NCI-H226 (cell line): ENCODE data around the gene ZBTB21.

Experiments used
- DNase-seq: peaks from one replicate; pipeline ENCODE4 v3.0.0-alpha.2; 2015

ZBTB21 gene

DNA sequence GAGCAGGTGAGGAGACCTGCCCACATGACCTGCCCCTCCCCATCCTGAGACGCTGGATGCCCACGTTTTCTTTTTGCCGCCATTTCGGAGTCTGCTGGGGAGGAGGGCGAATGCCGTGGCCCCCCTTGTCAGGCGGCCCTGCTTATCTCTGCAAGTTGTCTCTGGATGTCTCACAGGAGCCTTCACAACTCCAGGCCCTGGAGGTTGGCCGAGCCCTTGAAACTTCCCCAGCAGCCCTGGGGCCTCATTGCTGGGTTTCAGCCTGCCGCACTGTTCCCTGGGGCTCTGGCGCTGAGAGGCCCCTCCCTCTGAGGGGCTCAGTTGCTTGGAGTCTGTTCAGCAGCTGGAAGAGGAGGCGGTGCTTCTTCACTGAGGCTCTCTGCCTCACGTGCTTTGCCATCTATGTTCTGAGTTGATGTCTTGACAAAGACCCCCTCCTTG lies 29.8 kb upstream of the ZBTB21 start:
- DNase-seq = peak; percentile 53

DNA sequence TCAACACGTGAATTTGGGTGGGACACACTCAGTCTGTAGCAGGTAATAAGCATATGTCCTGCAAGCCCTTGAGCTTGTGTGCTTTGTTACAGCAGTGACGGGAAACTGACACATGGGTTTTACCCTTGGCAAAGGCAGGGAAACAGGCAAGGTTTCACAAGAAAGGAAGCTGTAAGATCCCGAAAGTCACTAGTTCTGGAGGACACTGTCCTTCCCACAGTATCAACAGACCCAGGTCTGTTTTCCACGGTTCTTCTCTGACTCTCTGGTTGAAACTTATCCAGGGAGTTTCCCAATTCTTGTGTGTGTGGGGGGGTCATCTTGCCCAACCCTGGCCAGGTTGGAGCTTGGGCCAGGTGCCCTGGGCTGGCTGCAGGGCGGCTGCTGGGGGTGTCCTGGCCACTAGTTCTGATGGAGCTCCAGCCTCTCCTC lies 29.3 kb upstream of the ZBTB21 start:
- peak; percentile 44 for DNase-seq

DNA sequence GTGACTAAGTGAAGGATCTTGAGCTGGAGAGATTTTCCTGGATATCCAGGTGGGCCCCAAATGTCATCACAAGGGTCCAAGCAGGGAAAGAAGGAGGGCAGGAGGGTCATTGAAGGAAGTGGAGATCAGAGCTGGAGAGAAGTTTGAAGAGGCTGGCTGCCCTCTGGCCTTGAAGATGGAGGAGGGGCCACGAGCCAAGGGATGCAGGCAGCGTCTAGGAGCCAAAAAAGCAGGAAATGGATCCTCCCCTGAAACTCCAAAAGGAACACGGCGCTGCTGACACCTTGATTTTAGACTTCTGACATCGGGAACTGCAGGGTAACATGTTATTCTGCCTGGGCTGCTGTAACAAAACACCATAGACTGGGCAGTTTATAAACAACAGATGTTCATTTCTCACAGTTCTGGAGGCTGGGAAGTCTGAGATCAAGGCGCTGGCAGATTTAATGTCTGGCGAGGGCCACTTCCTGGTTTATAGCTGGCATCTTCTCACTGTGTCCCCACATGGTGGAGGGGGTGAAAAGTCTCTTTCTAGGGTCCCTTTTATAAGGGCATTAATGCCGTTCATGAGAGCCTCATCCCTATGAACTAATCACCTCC lies 28.8 kb upstream of the ZBTB21 start:
- DNase-seq = no peak

- DNase-seq = no peak
These were observed 28.2 kb upstream of the ZBTB21 start for GRCh38 chr21:42038393-42038792.

- DNase-seq = no peak
These were observed 27.8 kb upstream of the ZBTB21 start for GRCh38 chr21:42037943-42038342.

DNA sequence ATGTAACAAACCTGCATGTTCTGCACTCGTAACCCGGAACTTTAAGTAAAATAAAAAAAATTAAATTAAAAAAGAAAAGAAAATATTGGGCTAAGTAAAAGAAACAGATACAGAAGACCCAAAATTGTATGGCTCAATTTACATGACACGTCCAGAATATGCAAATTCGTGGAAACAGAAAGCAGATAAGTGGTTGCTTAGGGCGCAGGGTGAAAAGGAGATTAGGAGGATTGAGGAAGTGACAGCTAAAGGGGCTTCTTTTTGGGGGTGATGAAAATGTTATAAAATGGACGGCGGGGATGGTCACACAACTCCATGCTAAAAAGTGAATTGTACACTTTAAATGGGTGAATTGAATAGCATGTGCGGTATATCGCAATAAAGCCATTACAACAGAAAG lies 27.4 kb upstream of the ZBTB21 start:
- DNase-seq = no peak

DNA sequence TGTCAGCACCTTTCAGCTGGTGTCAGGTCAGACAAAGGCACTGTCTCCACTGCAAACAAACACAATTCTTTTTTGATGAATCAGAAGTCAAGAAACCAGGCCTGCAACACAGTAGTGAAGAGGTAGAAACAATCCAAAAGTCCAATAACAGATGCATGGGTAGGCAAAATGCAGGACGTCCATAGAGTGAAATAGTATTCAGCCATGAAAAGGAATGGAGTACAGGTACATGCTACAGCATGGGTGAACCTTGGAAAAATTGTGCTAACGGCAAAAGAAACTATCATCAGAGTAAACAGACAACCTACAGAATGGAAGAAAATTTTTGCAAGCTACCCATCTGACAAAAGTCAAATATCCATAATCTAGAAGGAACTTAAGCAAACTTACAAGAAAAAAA lies 26.2 kb upstream of the ZBTB21 start:
- DNase-seq = no peak

- no peak for DNase-seq
These were observed 22.8 kb upstream of the ZBTB21 start for GRCh38 chr21:42032968-42033367.

GRCh38 chr21:42032266-42032665 lies 22.1 kb upstream of the ZBTB21 start:
- no peak for DNase-seq

DNA sequence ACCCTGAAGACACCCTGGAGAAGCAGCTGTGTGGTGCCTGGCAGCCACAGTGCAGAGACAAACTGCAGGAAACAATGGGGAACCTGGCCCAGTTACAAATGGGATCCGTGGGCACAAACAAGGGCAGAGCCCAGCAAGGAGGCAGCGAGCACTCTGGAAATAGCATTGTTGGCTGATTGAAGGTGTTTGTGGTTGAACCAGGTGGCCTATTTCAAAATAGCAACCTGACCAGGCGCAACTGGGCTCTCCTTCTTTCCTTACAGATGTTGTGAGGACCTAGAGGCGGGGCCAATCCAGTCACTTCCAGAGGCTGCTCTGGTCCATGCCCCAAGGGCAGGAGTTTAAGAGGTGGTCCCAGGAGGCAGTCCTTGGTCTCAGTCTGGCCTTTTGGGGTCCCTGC lies 21.7 kb upstream of the ZBTB21 start:
- DNase-seq = no peak

- no peak for DNase-seq
These were observed 21.1 kb upstream of the ZBTB21 start for GRCh38 chr21:42031241-42031640.

GRCh38 chr21:42030311-42030710 lies 20.2 kb upstream of the ZBTB21 start:
- no peak for DNase-seq

DNA sequence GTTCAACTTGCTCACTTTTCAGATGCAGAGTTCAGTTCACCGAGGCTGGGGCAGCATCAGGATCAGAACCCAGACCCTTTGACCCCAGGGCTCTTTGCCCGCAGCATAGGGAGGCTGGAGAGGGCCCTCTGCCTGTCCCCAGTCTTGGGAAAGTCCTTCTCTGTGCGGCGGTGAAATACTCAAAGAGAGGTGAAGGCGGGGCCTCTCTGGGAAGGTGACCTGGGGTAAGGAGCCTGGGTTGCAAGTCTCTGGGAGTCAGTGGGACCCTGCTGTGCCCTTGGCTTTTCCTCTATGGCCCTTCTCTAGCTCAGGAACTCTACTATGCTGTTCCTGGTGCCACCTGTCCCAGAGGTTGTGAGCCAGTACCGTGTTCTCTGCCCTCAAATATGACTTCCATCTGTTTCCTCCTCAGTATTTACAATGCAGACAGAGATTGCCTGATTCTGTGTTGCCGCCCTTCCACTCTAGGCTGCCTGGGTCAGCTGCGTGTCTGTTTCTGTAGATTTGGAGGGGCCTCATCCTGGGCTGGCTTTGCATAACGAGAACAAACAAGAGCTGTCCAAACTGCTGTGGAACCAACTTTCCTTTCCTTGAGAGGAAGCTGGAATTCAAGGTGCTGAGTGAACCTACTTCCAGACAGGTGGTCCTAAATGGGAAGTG lies 18.7 kb upstream of the ZBTB21 start:
- DNase-seq = no peak

DNA sequence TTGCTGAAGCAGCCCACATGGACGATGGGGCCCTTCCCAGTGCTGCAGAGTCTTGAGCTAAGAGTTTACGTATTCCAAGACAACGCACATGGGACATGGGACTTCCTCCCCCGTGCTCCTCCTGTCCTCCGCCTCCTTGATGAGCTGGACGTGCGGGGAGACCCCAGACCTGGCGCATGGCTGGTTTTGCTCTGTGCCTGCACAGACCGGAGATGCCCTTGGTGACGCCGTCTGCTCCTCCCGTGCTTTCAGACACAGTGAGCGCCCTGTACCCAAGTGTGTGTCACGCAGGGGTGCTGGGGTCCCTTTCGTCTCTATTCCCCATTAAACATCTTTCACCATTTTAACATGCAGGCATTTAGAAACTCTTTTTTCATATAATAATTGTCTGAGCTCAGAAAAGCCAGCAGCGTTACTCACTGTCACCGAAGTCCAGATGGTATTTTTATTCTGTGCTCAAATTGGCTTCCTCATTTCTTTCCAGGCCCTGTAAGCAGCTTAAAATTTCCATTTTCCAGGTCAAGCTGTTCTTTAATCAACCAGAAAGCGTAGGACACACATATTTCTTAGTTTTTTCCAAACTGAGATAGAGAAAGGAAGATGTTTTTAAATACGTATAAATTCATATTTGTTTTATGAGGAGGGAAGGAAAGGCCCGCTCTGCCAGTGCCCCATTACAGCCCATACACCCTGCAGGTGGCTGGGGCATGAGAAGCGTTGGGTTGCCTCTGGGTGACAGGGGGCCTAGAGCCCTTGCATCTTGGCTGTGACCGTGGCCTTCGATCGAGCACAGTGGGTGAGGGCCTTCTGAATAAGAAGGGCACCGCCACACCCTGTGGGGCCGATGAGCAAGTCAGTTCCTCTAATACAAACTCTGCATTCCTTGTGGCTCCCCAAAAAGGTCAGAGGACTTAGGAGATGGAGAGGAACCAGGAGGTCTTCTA lies 17.9 kb upstream of the ZBTB21 start:
- no peak for DNase-seq

DNA sequence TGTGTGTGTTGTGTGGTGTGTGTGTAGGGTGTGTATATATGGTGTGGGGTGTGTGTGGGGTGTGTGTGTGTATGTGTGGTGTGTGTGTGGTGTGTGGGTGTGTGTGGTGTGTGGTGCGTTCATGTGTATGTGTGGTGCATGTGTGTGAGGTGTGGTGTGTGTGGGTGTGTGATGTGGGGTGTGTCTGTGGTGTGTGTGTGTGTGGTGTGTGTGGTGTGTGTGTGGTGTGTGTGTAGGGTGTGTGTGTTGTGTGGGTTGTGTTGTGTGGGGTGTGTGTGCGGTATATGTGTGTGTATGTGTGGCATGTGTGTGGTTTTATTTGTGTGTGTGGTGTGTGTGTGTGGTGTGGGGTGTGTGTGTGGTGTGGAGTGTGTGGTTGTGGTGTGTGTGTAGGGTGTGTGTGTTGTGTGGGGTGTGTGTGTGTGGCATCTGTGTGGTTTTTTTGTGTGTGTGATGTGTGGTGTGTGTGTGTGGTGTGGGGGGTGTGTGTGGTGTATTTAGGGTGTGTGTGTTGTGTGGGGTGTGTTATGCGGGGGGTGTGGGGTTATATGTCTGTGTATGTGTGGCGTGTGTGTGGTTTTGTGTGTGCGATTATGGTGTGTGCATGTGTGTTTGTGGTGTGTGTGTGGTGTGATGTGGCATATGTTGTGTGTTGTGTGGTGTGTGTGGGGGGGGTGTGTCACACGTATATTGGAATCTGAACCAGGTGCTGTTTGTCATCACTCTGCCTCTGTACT lies 17.1 kb upstream of the ZBTB21 start:
- no peak for DNase-seq

DNA sequence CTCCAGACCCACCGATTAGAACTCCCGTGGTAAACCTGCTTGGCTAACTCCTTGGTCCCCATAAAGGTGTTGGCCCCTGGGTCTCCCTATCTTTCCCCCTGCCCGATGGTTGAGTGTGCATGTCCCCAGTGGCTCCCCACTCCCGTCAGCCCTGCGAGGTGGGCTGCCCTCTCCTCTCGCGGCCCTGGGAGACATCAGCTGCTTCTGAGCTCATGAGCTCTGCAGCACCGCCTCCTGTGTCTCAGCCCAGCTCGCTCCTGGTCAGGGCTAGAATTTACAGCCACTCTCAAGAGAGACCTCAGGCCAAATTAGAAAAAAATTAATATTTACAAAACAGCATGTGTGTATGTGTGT lies 15.9 kb upstream of the ZBTB21 start:
- DNase-seq = no peak

- no peak for DNase-seq
These were observed 15.4 kb upstream of the ZBTB21 start for GRCh38 chr21:42025376-42026081.

DNA sequence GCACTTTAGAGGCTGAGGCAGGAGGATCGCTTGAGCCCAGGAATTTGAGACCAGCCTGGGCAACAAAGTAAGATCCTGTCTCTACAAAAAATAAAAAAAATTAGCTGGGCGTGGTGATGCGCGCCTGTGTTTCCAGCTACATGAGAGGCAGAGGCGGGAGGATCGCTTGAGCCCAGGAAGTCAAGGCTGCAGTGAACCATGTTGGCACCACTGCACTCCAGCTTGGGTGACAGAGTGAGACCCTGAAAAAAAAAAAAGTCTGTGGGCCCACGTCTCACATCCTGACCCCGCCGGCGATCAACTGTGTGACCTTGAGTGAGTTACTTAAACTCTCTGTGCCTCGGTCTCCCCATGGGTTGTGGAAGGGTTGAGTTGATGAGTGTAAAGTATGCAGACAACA lies 12.7 kb upstream of the ZBTB21 start:
- DNase-seq = no peak

- DNase-seq = no peak
These were observed 11.9 kb upstream of the ZBTB21 start for GRCh38 chr21:42022091-42022430.

DNA sequence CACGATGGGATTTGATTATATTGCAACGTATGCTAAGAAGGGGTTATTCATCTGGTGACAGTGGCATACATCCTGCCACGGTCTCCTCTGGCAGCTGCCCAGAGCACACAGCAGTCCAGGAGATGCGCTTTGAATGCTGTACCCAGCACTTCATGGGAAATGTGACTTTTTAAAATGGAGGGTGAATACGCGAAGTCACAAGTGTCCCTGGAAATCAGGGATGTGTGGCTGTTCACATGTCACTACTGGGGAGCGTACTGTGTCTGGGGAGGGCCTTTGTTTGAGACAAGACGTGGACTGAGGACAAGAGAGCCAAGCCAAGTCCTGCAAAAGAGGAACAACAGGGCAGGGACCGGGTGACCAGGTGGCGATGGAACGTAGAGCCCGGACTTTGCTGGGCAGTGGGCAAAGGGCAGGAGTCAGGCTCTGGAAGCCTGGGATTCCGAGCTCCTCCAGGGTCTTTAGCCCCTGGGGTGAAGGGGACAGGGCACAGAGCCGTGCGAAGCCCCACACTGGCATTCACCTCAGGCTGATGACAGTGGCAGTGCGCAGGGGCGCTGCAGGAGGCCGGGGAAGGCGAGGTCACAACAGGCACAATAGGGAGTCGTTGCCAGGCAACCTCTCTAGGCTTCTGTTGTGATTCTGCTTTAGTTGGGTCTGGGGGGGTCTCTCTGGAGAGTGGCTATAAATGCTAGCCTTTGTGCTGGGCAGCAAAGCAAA lies 11.4 kb upstream of the ZBTB21 start:
- no peak for DNase-seq

GRCh38 chr21:42019706-42020105 lies 9.5 kb upstream of the ZBTB21 start:
- DNase-seq = no peak

DNA sequence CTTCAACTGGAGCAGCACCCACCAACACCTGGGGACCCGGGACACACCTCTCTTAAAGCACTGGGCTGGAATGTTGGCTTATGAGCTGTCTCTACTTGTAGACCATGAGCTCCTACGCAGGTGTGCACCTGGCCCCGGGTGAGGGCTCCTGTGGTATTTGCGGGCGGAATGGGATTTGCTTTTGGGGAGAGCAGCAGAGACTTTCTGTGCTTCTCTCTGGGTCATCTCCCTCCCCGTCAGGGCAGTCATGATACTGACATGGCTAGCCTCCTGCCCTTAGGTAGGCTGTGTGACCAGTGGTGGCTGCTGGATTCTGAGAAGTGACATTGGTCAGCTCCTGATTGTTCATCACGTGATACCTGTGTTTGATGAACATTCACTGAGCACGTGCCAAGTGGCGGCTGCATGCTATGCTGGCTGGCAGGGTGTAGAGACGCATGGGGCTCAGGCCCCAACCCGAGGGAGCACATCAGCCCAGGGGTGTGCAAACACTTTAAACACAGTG lies 9.0 kb upstream of the ZBTB21 start:
- no peak for DNase-seq
